ENCODE measurements around the gene CRYBA1.
"Not testable (repeated sequence)": the region's sequence is repeated elsewhere in the genome, so short reads cannot be mapped to it uniquely, and the experiment has no call there.

The CRYBA1 gene

GRCh38 chr17:29238133-29238850 is 8.4 kb upstream of the CRYBA1 start:
- DNase-seq (ENCODE audit: low read depth in 2 of 2) = no peak

- no peak for DNase-seq (ENCODE audit: low read depth in 2 of 2)
Observed at GRCh38 chr17:29240477-29240876, 6.2 kb upstream of the CRYBA1 start.

GRCh38 chr17:29240968-29241963 is 5.4 kb upstream of the CRYBA1 start:
- no peak for DNase-seq (ENCODE audit: low read depth in 2 of 2)

- no peak for DNase-seq (ENCODE audit: low read depth in 2 of 2)
Observed at GRCh38 chr17:29242051-29242450, 4.6 kb upstream of the CRYBA1 start.

- DNase-seq (ENCODE audit: low read depth in 2 of 2) = no peak
Observed at GRCh38 chr17:29242790-29243189, 3.9 kb upstream of the CRYBA1 start.

- DNase-seq (ENCODE audit: low read depth in 2 of 2) = no peak
Observed at GRCh38 chr17:29243792-29244191, 2.9 kb upstream of the CRYBA1 start.

- no peak for DNase-seq (ENCODE audit: low read depth in 2 of 2)
Observed at GRCh38 chr17:29245401-29245800, 1.3 kb upstream of the CRYBA1 start.

GRCh38 chr17:29247219-29247618 is 560 bp downstream of the CRYBA1 start:
- DNase-seq (ENCODE audit: low read depth in 2 of 2) = no peak

GRCh38 chr17:29248845-29249244 is 2.2 kb downstream of the CRYBA1 start:
- DNase-seq (ENCODE audit: low read depth in 2 of 2) = no peak

GRCh38 chr17:29250666-29251065 is 4.0 kb downstream of the CRYBA1 start:
- DNase-seq (ENCODE audit: low read depth in 2 of 2) = no peak

GRCh38 chr17:29251184-29251583 is 4.5 kb downstream of the CRYBA1 start:
- DNase-seq (ENCODE audit: low read depth in 2 of 2) = no peak

GRCh38 chr17:29252101-29252791 is 5.6 kb downstream of the CRYBA1 start:
- DNase-seq (ENCODE audit: low read depth in 2 of 2) = no peak

- no peak for DNase-seq (ENCODE audit: low read depth in 2 of 2)
Observed at GRCh38 chr17:29253037-29253436, 6.4 kb downstream of the CRYBA1 start.

GRCh38 chr17:29255926-29256522 is 9.4 kb downstream of the CRYBA1 start:
- DNase-seq (ENCODE audit: low read depth in 2 of 2) = no peak

GRCh38 chr17:29256735-29257466 is 10.2 kb downstream of the CRYBA1 start:
- no peak for DNase-seq (ENCODE audit: low read depth in 2 of 2)

GRCh38 chr17:29257756-29258155 is 11.1 kb downstream of the CRYBA1 start:
- DNase-seq (ENCODE audit: low read depth in 2 of 2) = no peak

GRCh38 chr17:29263916-29264315 is 17.3 kb downstream of the CRYBA1 start:
- no peak for DNase-seq (ENCODE audit: low read depth in 2 of 2)

- not testable (repeated sequence) for DNase-seq (ENCODE audit: low read depth in 2 of 2)
Observed at GRCh38 chr17:29271980-29272379, 25.3 kb downstream of the CRYBA1 start.

- no peak for DNase-seq (ENCODE audit: low read depth in 2 of 2)
Observed at GRCh38 chr17:29273924-29274323, 27.3 kb downstream of the CRYBA1 start.

- no peak for DNase-seq (ENCODE audit: low read depth in 2 of 2)
Observed at GRCh38 chr17:29278692-29279091, 32.0 kb downstream of the CRYBA1 start.
